Lower lobe of right lung (tissue), 2 donors: Measurements from ENCODE around the gene AFF3. TPM values are rescaled to one million over a fixed set of nuclear protein-coding genes. Genes with fewer than 3 reads are reported as not detected.

Experiments
- ATAC-seq, 2 donors: fragments of 200-7000 bp; cut with Tn5 transposase; one replicate each; pipeline ENCODE4 v1.9.1; 2020 to 2022; ENCODE audit warnings: mild to moderate bottlenecking in 2 of 2, moderate library complexity in 2 of 2
- DNase-seq: peaks from one replicate; pipeline ENCODE4 v3.0.0-alpha.2; 2020
- H3K27ac ChIP-seq: fragments of 200-600 bp; one replicate; pipeline ENCODE4 v1.8.0; 2022
- H3K27me3 ChIP-seq: fragments of 200-600 bp; one replicate; pipeline ENCODE4 v1.8.0; 2022; ENCODE audit warnings: low read depth
- H3K36me3 ChIP-seq: fragments of 200-600 bp; one replicate; pipeline ENCODE4 v1.8.0; 2022; ENCODE audit warnings: mild to moderate bottlenecking
- H3K4me1 ChIP-seq: fragments of 200-600 bp; one replicate; pipeline ENCODE4 v1.8.0; 2022
- H3K4me3 ChIP-seq: fragments of 200-600 bp; one replicate; pipeline ENCODE4 v1.8.0; 2022; ENCODE audit warnings: mild to moderate bottlenecking
- H3K9me3 ChIP-seq: fragments of 200-600 bp; one replicate; pipeline ENCODE4 v1.8.0; 2022
- intact Hi-C: fragments of 100-400 bp; cut with DNase I; formaldehyde crosslinking; loops from one replicate; pipeline ENCODE4 v1.11.0; 2022
- long read RNA-seq: library from polyadenylated mRNA; unstranded; transcript quantifications from one replicate; pipeline ENCODE4 v2.0.0, GENCODE V29; 2021
- total RNA-seq: library from RNA; stranded (reverse); fragmentation: NEBNext Ultra II Directional; extraction: Animal tissue kit (Norgen Biotek cat#: 25700); gene quantifications from one replicate; pipeline ENCODE4 v1.2.1, GENCODE V29; 2021
- TF ChIP-seq, protein P1 (sequence below): fragments of 200-600 bp; IDR thresholded peaks from one replicate; pipeline ENCODE4 v1.8.0; 2022; ENCODE audit warnings: antibody characterized with exemption, mild to moderate bottlenecking
- donor health status: DM: no; HTN: yes; CAD: no; lungs with severe emphysema.

The AFF3 gene, protein sequence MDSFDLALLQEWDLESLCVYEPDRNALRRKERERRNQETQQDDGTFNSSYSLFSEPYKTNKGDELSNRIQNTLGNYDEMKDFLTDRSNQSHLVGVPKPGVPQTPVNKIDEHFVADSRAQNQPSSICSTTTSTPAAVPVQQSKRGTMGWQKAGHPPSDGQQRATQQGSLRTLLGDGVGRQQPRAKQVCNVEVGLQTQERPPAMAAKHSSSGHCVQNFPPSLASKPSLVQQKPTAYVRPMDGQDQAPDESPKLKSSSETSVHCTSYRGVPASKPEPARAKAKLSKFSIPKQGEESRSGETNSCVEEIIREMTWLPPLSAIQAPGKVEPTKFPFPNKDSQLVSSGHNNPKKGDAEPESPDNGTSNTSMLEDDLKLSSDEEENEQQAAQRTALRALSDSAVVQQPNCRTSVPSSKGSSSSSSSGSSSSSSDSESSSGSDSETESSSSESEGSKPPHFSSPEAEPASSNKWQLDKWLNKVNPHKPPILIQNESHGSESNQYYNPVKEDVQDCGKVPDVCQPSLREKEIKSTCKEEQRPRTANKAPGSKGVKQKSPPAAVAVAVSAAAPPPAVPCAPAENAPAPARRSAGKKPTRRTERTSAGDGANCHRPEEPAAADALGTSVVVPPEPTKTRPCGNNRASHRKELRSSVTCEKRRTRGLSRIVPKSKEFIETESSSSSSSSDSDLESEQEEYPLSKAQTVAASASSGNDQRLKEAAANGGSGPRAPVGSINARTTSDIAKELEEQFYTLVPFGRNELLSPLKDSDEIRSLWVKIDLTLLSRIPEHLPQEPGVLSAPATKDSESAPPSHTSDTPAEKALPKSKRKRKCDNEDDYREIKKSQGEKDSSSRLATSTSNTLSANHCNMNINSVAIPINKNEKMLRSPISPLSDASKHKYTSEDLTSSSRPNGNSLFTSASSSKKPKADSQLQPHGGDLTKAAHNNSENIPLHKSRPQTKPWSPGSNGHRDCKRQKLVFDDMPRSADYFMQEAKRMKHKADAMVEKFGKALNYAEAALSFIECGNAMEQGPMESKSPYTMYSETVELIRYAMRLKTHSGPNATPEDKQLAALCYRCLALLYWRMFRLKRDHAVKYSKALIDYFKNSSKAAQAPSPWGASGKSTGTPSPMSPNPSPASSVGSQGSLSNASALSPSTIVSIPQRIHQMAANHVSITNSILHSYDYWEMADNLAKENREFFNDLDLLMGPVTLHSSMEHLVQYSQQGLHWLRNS (N-terminal part only)
- 57.3 TPM for total RNA-seq
- long read RNA-seq, partial matches to known transcripts: 13 of 65 reads
- long read RNA-seq, other reads (novel, unspliced or antisense): 52 of 65 reads

DNA sequence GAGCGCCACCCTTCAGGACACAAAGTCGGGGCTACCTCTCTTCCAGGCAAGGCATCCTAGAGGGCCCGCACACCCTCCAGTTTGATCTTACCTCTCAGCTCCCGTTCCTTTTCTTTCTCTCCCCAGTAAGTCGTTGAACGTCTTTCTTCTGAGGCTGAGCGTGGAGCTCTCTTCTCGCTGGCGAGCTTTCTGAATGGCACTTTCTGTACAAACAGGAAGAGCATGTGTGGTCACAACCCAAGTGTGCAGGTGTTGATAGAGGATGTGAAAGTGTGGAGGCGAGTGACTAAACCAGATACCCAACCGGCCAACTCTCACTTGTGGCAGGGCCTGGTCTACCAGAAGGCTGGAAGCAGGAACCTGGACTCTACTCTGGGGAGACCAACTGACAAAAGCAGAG is at the start of gene AFF3:
Gene AFF3, minus strand, starts transcription at position 198 of the 400 bp plus-strand sequence. CDS start 38,136 bp downstream, outside the sequence.
- ATAC-seq (peak; percentile 28 to 60), DNase-seq (no peak)
- H3K4me3 ChIP-seq: no peak within 1 kb of the TSS
- intact Hi-C loops: no loop called here
- no peaks in the 10 kb centered on the region for H3K9me3 ChIP-seq
- H3K4me1 ChIP-seq: no peaks in the 10 kb centered on the region
- no peaks in the 10 kb centered on the region for H3K36me3 ChIP-seq
- no peak within 1 kb of the TSS for H3K27ac ChIP-seq
- TF ChIP-seq, protein P1, sequence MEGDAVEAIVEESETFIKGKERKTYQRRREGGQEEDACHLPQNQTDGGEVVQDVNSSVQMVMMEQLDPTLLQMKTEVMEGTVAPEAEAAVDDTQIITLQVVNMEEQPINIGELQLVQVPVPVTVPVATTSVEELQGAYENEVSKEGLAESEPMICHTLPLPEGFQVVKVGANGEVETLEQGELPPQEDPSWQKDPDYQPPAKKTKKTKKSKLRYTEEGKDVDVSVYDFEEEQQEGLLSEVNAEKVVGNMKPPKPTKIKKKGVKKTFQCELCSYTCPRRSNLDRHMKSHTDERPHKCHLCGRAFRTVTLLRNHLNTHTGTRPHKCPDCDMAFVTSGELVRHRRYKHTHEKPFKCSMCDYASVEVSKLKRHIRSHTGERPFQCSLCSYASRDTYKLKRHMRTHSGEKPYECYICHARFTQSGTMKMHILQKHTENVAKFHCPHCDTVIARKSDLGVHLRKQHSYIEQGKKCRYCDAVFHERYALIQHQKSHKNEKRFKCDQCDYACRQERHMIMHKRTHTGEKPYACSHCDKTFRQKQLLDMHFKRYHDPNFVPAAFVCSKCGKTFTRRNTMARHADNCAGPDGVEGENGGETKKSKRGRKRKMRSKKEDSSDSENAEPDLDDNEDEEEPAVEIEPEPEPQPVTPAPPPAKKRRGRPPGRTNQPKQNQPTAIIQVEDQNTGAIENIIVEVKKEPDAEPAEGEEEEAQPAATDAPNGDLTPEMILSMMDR: no peak
- no peaks in the 10 kb centered on the region for H3K27me3 ChIP-seq

DNA sequence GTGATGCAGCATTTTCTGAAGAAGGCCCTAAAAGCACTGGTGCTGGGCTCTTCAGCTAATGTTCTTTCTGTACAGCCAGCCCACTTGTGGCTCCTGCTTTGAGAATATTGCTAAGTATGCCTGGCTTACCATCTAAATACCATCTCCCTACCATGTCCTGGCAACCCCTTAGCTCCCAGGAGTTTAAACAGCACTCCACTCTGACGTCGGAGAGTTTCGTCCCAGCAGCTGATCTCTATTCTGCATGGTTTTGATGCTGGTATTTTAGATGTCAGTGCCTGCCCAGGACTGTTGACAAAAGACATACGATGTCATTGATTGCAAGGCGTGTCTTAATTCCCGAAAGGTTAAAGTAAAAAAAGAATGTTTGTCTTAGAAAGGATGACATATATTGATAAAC is 47.0 kb upstream of the AFF3 start:
- Histone ChIP-seq H3K36me3 (no peaks in the 10 kb centered on the region), H3K4me3 (no peak overlapping the region), H3K27me3 (no peaks in the 10 kb centered on the region), H3K4me1 (peaks cover 27% of the 10 kb centered on the region), H3K9me3 (no peaks in the 10 kb centered on the region), H3K27ac (no peak overlapping the region)
- DNase-seq: no peak
- TF ChIP-seq, protein P1: no peak
- ATAC-seq: peak in 1 of 2 donors; percentile 32
- intact Hi-C loops: no loop called here

DNA sequence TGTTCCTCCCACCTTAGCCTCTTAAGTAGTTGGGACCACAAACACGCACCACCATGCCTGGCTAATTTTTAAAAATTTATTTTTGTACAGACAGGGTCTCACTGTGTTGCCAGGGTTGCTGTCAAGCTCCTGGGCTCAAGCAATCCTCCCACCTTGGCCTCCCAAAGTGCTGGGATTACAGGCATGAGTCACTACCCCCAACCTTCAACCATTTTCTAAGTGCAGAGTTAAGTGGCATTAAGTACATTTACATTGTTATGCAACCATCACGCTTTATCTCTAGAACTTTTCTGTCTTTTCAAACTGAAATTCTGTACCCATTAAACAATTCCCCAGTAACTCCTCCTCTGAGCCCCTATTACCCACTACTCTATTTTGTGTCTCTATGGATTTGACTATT is 45.9 kb upstream of the AFF3 start:
- DNase-seq: no peak
- Histone ChIP-seq H3K27me3 (no peaks in the 10 kb centered on the region), H3K36me3 (no peaks in the 10 kb centered on the region), H3K9me3 (no peaks in the 10 kb centered on the region), H3K4me1 (peaks cover 25% of the 10 kb centered on the region), H3K27ac (no peak overlapping the region), H3K4me3 (no peak overlapping the region)
- TF ChIP-seq, protein P1: no peak
- peak in 1 of 2 donors; percentile 76 for ATAC-seq
- intact Hi-C loops: no loop called here

DNA sequence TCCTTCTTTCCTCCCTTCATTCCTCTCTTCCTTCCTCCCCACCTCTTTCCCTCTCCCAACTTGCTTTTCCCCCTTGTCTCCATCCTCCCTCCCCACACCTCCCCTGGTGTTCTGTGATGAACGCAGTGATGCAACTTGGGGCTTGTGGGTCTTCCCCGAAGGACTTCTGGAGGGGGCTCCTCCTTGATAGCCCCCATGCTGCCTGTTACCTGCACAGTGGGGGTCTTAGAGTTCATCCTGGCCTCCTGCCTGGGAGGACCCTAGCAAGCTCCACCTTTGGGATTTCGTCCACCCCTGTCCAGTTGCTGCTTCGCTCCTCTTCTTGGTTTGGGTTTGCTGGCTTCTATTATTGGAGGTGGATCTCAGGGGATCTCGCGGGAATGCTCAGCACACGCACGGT is 43.7 kb upstream of the AFF3 start:
- DNase-seq: no peak
- Histone ChIP-seq H3K27ac (no peak overlapping the region), H3K9me3 (no peaks in the 10 kb centered on the region), H3K27me3 (no peaks in the 10 kb centered on the region), H3K36me3 (no peaks in the 10 kb centered on the region), H3K4me1 (peaks cover 13% of the 10 kb centered on the region), H3K4me3 (no peak overlapping the region)
- TF ChIP-seq, protein P1: no peak
- ATAC-seq: no peak
- intact Hi-C loops: no loop called here

DNA sequence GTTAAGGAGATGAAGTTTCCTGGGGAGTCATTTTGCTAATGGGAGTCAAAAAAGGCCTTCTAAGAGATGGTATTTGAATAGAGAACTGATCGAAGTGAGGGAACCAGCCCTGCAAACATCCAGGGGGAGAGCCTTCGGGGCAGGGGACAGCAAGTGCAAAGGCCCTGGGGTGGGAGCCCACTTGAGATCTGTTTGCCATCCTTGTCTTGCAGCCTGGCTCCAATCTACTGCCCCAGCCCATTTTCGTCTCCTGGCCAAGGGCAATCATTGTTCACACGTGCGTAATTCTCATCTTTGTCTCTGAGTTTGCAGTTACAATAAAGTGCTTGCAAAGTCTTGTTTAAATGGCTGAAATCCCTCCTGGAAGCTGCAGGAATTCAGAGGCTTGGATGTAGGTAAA is 43.1 kb upstream of the AFF3 start:
- DNase-seq: no peak
- intact Hi-C loops: no loop called here
- no peak overlapping the region for H3K4me3 ChIP-seq
- H3K4me1 ChIP-seq: peaks cover 13% of the 10 kb centered on the region
- TF ChIP-seq, protein P1: no peak
- no peak overlapping the region for H3K27ac ChIP-seq
- H3K36me3 ChIP-seq: no peaks in the 10 kb centered on the region
- no peaks in the 10 kb centered on the region for H3K27me3 ChIP-seq
- H3K9me3 ChIP-seq: no peaks in the 10 kb centered on the region
- ATAC-seq: no peak
